ENCODE results near the gene C1QTNF4. TPM values are rescaled to one million over a fixed set of nuclear protein-coding genes. Genes with fewer than 3 reads are reported as not detected.
"Not testable (repeated sequence)": the region's sequence is repeated elsewhere in the genome, so short reads cannot be mapped to it uniquely, and the experiment has no call there.

C1QTNF4 gene
- total RNA-seq, 1 donor from 2014 or later, result 0.21 TPM

DNA sequence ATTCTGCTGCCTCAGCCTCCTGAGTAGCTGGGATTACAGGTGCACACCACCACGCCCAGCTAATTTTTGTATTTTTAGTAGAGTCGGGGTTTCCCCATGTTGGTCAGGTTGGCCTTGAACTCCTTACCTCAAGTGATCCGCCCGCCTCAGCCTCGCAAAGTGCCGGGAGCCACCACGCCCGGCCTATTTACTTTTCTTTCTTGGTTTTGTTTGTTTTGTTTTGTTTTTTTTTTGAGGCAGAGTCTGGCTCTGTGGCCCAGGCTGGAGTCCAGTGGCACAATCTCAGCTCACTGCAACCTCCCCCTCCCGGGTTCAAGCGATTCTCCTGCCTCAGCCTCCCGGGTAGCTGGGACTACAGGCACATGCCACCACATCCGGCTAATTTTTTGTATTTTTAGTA lies 37.2 kb downstream of the C1QTNF4 start:
- H3K4me3 Mint-ChIP-seq (ENCODE audit: low read depth); H3K27ac Mint-ChIP-seq; H3K4me1 Mint-ChIP-seq (ENCODE audit: low read depth); H3K27me3 Mint-ChIP-seq (ENCODE audit: low read depth); H3K9me3 Mint-ChIP-seq; DNase-seq (ENCODE audit: low spot score); H3K36me3 Mint-ChIP-seq (ENCODE audit: low read depth): not testable (repeated sequence)
- intact Hi-C loops (cut with micrococcal nuclease), result loop anchor here (10.0 kb wide), 1 partner anchor 58 kb away; no protein-coding TSS in a partner anchor

DNA sequence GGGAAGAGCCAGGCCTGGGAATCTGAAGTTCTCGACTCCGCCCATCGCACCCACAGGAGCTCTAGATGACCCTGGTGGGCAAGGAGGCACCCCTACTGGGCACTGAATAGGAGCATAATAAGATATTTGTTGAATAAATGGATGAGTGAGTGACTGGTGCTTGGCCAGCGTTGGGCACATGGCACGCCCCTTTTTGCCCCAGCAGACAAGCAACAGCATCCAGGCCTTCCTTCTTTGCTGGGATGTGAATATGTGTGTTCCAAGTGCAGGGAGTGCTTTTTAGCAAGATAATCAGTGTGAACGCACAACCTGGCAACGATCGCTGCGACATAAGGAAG lies 40.8 kb downstream of the C1QTNF4 start:
- Mint-ChIP-seq H3K36me3 (ENCODE audit: low read depth) (peaks cover 26% of the 10 kb centered on the region), H3K27ac (peak overlapping the region; percentile 69), H3K4me3 (ENCODE audit: low read depth) (peak overlapping the region; percentile 81), H3K4me1 (ENCODE audit: low read depth) (peaks cover 28% of the 10 kb centered on the region), H3K27me3 (ENCODE audit: low read depth) (no peaks in the 10 kb centered on the region), H3K9me3 (no peaks in the 10 kb centered on the region)
- intact Hi-C loops (cut with micrococcal nuclease), result loop anchor here (1.0 to 10.0 kb wide), 5 partner anchors 38 to 213 kb away; partner anchors contain the start of genes FNBP4, MTCH2 and PSMC3
- no peak for DNase-seq (ENCODE audit: low spot score)

GRCh38 chr11:47552566-47553405 lies 41.4 kb downstream of the C1QTNF4 start, which contains the start of gene CELF1:
Gene CELF1, minus strand, starts transcription at chr11:47553132. Its CDS starts 53,609 bp downstream, at chr11:47499523.
- peak; percentile 92 for DNase-seq (ENCODE audit: low spot score)
- Mint-ChIP-seq H3K36me3 (ENCODE audit: low read depth) (peaks cover 30% of the 10 kb centered on the region), H3K27ac (peak within 1 kb of the TSS; percentile 95), H3K9me3 (no peaks in the 10 kb centered on the region), H3K27me3 (ENCODE audit: low read depth) (no peaks in the 10 kb centered on the region), H3K4me1 (ENCODE audit: low read depth) (peaks cover 31% of the 10 kb centered on the region), H3K4me3 (ENCODE audit: low read depth) (peak within 1 kb of the TSS; percentile 100)
- intact Hi-C loops (cut with micrococcal nuclease), result loop anchor here (1.0 to 10.0 kb wide), 6 partner anchors 29 to 214 kb away; partner anchors contain the start of genes FNBP4, MTCH2 and PSMC3

DNA sequence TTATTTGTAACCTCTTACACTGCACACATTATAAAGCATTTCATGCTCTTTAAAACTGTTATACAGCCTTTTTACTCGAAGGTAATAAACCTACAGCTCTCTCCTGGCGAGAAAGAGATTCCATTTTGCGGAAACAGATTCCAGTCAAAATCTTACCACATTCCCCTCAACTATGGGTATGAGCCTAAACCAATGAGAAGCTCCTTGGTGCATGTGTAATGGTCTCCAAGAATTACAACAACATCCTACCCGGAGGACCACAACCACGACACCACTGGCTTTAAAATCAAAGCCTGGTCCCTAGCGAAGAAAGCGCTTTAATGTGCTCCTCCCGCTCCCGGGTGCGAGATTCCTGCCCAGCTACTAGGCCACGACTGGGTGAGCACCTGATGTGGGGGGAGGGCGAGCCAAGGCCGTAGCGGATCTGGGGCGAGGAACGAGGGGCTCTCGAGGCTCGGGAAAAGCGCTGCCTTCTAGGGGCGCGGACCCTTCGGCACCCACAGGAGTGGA lies 42.1 kb downstream of the C1QTNF4 start:
- peak; percentile 29 for DNase-seq (ENCODE audit: low spot score)
- H3K27me3 Mint-ChIP-seq (ENCODE audit: low read depth), result no peaks in the 10 kb centered on the region
- intact Hi-C loops (cut with micrococcal nuclease), result loop anchor here (1.0 to 10.0 kb wide), 4 partner anchors 29 to 215 kb away; partner anchors contain the start of genes FNBP4 and PSMC3
- H3K9me3 Mint-ChIP-seq, result no peaks in the 10 kb centered on the region
- peak overlapping the region; percentile 95 for H3K27ac Mint-ChIP-seq
- H3K36me3 Mint-ChIP-seq (ENCODE audit: low read depth), result peaks cover 31% of the 10 kb centered on the region
- H3K4me3 Mint-ChIP-seq (ENCODE audit: low read depth), result peak overlapping the region; percentile 100
- peaks cover 34% of the 10 kb centered on the region for H3K4me1 Mint-ChIP-seq (ENCODE audit: low read depth)

DNA sequence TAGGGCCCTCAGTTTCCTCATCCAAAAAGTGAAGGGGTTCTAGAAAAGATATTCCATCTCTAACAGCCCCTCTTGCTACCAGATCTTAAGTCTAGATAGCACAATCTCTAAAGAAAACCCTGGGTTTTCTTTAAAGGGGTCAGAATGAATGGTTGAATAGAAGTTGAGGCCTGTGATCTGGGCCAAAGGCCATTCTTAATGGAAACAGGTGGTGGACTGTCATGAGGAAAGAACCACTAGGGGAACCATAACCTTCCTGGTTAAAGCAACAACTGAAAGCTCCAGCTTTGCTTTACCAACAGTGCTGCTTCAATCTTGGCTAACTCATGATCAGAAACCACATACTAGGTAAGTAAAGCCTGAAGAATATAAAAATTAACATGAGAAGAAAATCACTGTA lies 43.1 kb downstream of the C1QTNF4 start:
- Mint-ChIP-seq H3K27me3 (ENCODE audit: low read depth) (no peaks in the 10 kb centered on the region), H3K4me3 (ENCODE audit: low read depth) (peak overlapping the region; percentile 100), H3K36me3 (ENCODE audit: low read depth) (peaks cover 33% of the 10 kb centered on the region), H3K27ac (peak overlapping the region; percentile 66), H3K4me1 (ENCODE audit: low read depth) (peaks cover 36% of the 10 kb centered on the region), H3K9me3 (no peaks in the 10 kb centered on the region)
- DNase-seq (ENCODE audit: low spot score), result no peak
- intact Hi-C loops (cut with micrococcal nuclease), result loop anchor here (5.0 to 10.0 kb wide), 2 partner anchors 64 to 124 kb away; partner anchors contain the start of gene PSMC3

- Mint-ChIP-seq H3K4me3 (ENCODE audit: low read depth) (peak overlapping the region; percentile 100), H3K4me1 (ENCODE audit: low read depth) (peaks cover 36% of the 10 kb centered on the region), H3K27me3 (ENCODE audit: low read depth) (no peaks in the 10 kb centered on the region), H3K27ac (peak overlapping the region; percentile 66), H3K36me3 (ENCODE audit: low read depth) (peaks cover 33% of the 10 kb centered on the region), H3K9me3 (no peaks in the 10 kb centered on the region)
- intact Hi-C loops (cut with micrococcal nuclease), result loop anchor here (5.0 to 10.0 kb wide), 2 partner anchors 64 to 123 kb away; partner anchors contain the start of gene PSMC3
- DNase-seq (ENCODE audit: low spot score), result no peak
These were observed 43.7 kb downstream of the C1QTNF4 start for GRCh38 chr11:47550288-47551047.

GRCh38 chr11:47546274-47546673 lies 47.9 kb downstream of the C1QTNF4 start:
- intact Hi-C loops (cut with micrococcal nuclease); H3K27me3 Mint-ChIP-seq (ENCODE audit: low read depth); H3K27ac Mint-ChIP-seq; H3K9me3 Mint-ChIP-seq; H3K4me3 Mint-ChIP-seq (ENCODE audit: low read depth); DNase-seq (ENCODE audit: low spot score): not testable (repeated sequence)
- Mint-ChIP-seq H3K36me3 (ENCODE audit: low read depth) (peaks cover 29% of the 10 kb centered on the region), H3K4me1 (ENCODE audit: low read depth) (peaks cover 32% of the 10 kb centered on the region)

DNA sequence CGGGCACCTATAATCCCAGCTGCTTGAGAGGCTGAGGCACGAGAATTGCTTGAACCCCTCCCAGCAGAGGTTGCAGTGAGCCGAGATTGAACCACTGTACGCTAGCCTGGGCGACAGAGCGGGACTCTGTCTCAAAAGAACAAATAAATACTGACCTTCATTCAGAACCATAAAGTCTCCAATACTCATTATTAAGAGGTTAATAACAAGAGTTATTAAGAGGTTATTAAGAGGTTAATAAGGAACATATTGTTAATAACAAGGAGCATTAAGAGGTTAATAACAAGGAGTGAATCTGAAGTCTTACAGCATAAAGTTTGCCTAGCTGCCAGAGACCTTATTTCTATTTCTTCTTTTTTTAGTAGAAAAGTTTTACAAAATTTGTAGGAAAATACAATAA lies 48.9 kb downstream of the C1QTNF4 start:
- H3K27ac Mint-ChIP-seq, result no peak overlapping the region
- no peaks in the 10 kb centered on the region for H3K9me3 Mint-ChIP-seq
- DNase-seq (ENCODE audit: low spot score), result no peak
- H3K27me3 Mint-ChIP-seq (ENCODE audit: low read depth), result no peaks in the 10 kb centered on the region
- intact Hi-C loops (cut with micrococcal nuclease), result no loop called here
- peaks cover 29% of the 10 kb centered on the region for H3K36me3 Mint-ChIP-seq (ENCODE audit: low read depth)
- H3K4me3 Mint-ChIP-seq (ENCODE audit: low read depth), result no peak overlapping the region
- H3K4me1 Mint-ChIP-seq (ENCODE audit: low read depth), result peaks cover 32% of the 10 kb centered on the region

DNA sequence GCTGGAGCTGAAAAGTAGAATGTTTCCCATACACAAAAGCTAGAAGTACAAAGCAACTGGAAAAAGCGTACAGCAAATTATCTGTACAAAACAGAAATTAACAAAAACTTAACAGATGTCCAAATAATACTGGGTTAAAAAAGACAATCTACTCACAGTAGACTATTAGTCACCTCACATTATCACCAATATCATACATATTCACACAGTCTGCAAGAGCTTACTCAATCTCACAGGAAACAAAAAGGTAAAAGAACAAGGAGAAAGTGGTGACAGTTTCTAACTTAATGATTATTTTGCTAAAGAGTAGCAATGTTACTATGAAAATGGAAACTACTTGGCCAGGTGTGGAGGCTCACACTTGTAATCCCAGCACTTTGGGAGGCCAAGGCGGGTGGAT lies 53.1 kb downstream of the C1QTNF4 start:
- no peak for DNase-seq (ENCODE audit: low spot score)
- peak overlapping the region; percentile 30 for H3K4me3 Mint-ChIP-seq (ENCODE audit: low read depth)
- H3K9me3 Mint-ChIP-seq, result no peaks in the 10 kb centered on the region
- H3K36me3 Mint-ChIP-seq (ENCODE audit: low read depth), result peaks cover 29% of the 10 kb centered on the region
- peaks cover 30% of the 10 kb centered on the region for H3K4me1 Mint-ChIP-seq (ENCODE audit: low read depth)
- no peaks in the 10 kb centered on the region for H3K27me3 Mint-ChIP-seq (ENCODE audit: low read depth)
- H3K27ac Mint-ChIP-seq, result peak overlapping the region; percentile 84
- intact Hi-C loops (cut with micrococcal nuclease), result loop anchor here (2.0 kb wide), 1 partner anchor 26 kb away; no protein-coding TSS in a partner anchor

- H3K4me1 Mint-ChIP-seq (ENCODE audit: low read depth), result peaks cover 30% of the 10 kb centered on the region
- no peak overlapping the region for H3K4me3 Mint-ChIP-seq (ENCODE audit: low read depth)
- no peak for DNase-seq (ENCODE audit: low spot score)
- no peaks in the 10 kb centered on the region for H3K9me3 Mint-ChIP-seq
- peak overlapping the region; percentile 84 for H3K27ac Mint-ChIP-seq
- no peaks in the 10 kb centered on the region for H3K27me3 Mint-ChIP-seq (ENCODE audit: low read depth)
- intact Hi-C loops (cut with micrococcal nuclease), result loop anchor here (2.0 kb wide), 1 partner anchor 25 kb away; no protein-coding TSS in a partner anchor
- H3K36me3 Mint-ChIP-seq (ENCODE audit: low read depth), result peaks cover 36% of the 10 kb centered on the region
These were observed 54.6 kb downstream of the C1QTNF4 start for GRCh38 chr11:47539681-47540039.

Data from activated T-helper 2 cell treated with anti-CD3 and anti-CD28 coated beads, Interferon-gamma antibody, Interleukin-2, Interleukin-4, amounts not matched to agents 10 μg/mL and 5 μg/mL and 100 μg/mL, durations not matched to agents 14 hours and 24 hours and 36 hours (primary cell).